Measurements from ENCODE around the gene ATP13A1.
"Not testable (repeated sequence)": the region's sequence is repeated elsewhere in the genome, so short reads cannot be mapped to it uniquely, and the experiment has no call there.

ATP13A1 gene

GRCh38 chr19:19696386-19696785 is 32.9 kb upstream of the ATP13A1 start:
- no peak for DNase-seq (ENCODE audit: low spot score)

GRCh38 chr19:19691683-19692082 is 28.2 kb upstream of the ATP13A1 start:
- TF ChIP-seq CTCF (IDR thresholded peaks at IDR 0.05; ENCODE audit: extremely low read depth, missing control alignments) = no peak
- DNase-seq (ENCODE audit: low spot score) = no peak

More at GRCh38 chr19:19696386-19696785, 32.9 kb upstream of the ATP13A1 start:
- no peak for TF ChIP-seq CTCF (IDR thresholded peaks at IDR 0.05; ENCODE audit: extremely low read depth, missing control alignments)

- not testable (repeated sequence) for DNase-seq (ENCODE audit: low spot score)
Measured at GRCh38 chr19:19689023-19689422, 25.5 kb upstream of the ATP13A1 start.

- no peak for DNase-seq (ENCODE audit: low spot score)
Measured at GRCh38 chr19:19687090-19687489, 23.6 kb upstream of the ATP13A1 start.

GRCh38 chr19:19686580-19686979 is 23.1 kb upstream of the ATP13A1 start:
- no peak for DNase-seq (ENCODE audit: low spot score)
- TF ChIP-seq CTCF (IDR thresholded peaks at IDR 0.05; ENCODE audit: extremely low read depth, missing control alignments) = no peak

More at GRCh38 chr19:19687090-19687489, 23.6 kb upstream of the ATP13A1 start:
- no peak for TF ChIP-seq CTCF (IDR thresholded peaks at IDR 0.05; ENCODE audit: extremely low read depth, missing control alignments)

GRCh38 chr19:19686119-19686518 is 22.6 kb upstream of the ATP13A1 start:
- DNase-seq (ENCODE audit: low spot score) = not testable (repeated sequence)

- DNase-seq (ENCODE audit: low spot score) = no peak
- TF ChIP-seq CTCF (IDR thresholded peaks at IDR 0.05; ENCODE audit: extremely low read depth, missing control alignments) = no peak
Measured at GRCh38 chr19:19679176-19680073, 15.9 kb upstream of the ATP13A1 start.

- no peak for DNase-seq (ENCODE audit: low spot score)
- TF ChIP-seq CTCF (IDR thresholded peaks at IDR 0.05; ENCODE audit: extremely low read depth, missing control alignments) = no peak
Measured at GRCh38 chr19:19677579-19677978, 14.1 kb upstream of the ATP13A1 start.
